ENCODE data around the gene TNFRSF19. TPM values are rescaled to one million over a fixed set of nuclear protein-coding genes. Genes with fewer than 3 reads are reported as not detected.
"Not testable (repeated sequence)": the region's sequence is repeated elsewhere in the genome, so short reads cannot be mapped to it uniquely, and the experiment has no call there.

TNFRSF19 gene
- total RNA-seq, 1 donor from 2014 or later: not detected

- Mint-ChIP-seq H3K36me3 (ENCODE audit: low read depth) (no peaks in the 10 kb centered on the region), H3K9me3 (no peaks in the 10 kb centered on the region)
- intact Hi-C loops (cut with micrococcal nuclease): no loop called here
Measured at GRCh38 chr13:23673867-23674605, 103.8 kb downstream of the TNFRSF19 start.

GRCh38 chr13:23674795-23675640, 104.8 kb downstream of the TNFRSF19 start:
- H3K9me3 Mint-ChIP-seq: no peaks in the 10 kb centered on the region
- no peak overlapping the region for H3K4me3 Mint-ChIP-seq

More at GRCh38 chr13:23673867-23674605, 103.8 kb downstream of the TNFRSF19 start:
- Mint-ChIP-seq H3K27me3 (peaks cover 27% of the 10 kb centered on the region), H3K27ac (no peak overlapping the region), H3K4me3 (no peak overlapping the region), H3K4me1 (peaks cover 4% of the 10 kb centered on the region)
- DNase-seq: no peak

DNA sequence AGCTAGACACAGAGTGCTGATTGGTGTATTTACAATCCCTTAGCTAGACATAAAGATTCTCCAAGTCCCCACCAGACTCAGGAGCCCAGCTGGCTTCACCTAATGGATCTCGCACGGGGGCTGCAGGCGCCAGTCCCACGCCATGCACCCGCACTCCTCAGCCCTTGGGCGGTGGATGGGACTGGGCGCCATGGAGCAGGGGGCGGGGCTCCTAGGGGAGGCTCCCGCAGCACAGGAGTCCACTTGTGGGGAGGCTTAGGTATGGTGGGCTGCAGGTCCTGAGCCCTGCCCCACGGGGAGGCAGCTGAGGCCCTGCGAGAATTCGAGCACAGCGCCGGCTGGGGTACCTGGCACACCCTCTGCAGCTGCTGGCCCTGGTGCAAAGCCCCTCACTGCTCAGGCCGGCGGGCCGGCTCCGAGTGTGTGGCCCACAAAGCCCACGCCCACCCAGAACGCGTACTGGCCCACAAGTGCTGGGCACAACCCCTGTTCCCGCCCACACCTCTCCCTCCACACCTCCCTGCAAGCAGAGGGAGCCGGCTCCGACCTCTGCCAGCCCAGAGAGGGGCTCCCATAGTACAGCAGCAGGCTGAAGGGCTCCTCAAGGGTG, 107.6 kb downstream of the TNFRSF19 start:
- H3K4me3 Mint-ChIP-seq; H3K27ac Mint-ChIP-seq; DNase-seq; H3K36me3 Mint-ChIP-seq (ENCODE audit: low read depth); H3K4me1 Mint-ChIP-seq; H3K9me3 Mint-ChIP-seq; intact Hi-C loops (cut with micrococcal nuclease): not testable (repeated sequence)
- H3K27me3 Mint-ChIP-seq: peaks cover 18% of the 10 kb centered on the region

More at GRCh38 chr13:23674795-23675640, 104.8 kb downstream of the TNFRSF19 start:
- H3K27ac Mint-ChIP-seq: no peak overlapping the region
- H3K4me1 Mint-ChIP-seq: peaks cover 9% of the 10 kb centered on the region
- intact Hi-C loops (cut with micrococcal nuclease): no loop called here
- H3K36me3 Mint-ChIP-seq (ENCODE audit: low read depth): no peaks in the 10 kb centered on the region
- peaks cover 24% of the 10 kb centered on the region for H3K27me3 Mint-ChIP-seq
- DNase-seq: no peak

GRCh38 chr13:23678795-23679194, 108.6 kb downstream of the TNFRSF19 start:
- intact Hi-C loops (cut with micrococcal nuclease): no loop called here
- Mint-ChIP-seq H3K9me3 (no peaks in the 10 kb centered on the region), H3K4me3 (no peak overlapping the region), H3K27me3 (peaks cover 16% of the 10 kb centered on the region), H3K4me1 (peaks cover 9% of the 10 kb centered on the region), H3K27ac (no peak overlapping the region), H3K36me3 (ENCODE audit: low read depth) (no peaks in the 10 kb centered on the region)
- no peak for DNase-seq

GRCh38 chr13:23679220-23679619, 109.0 kb downstream of the TNFRSF19 start:
- peaks cover 9% of the 10 kb centered on the region for H3K4me1 Mint-ChIP-seq
- H3K27me3 Mint-ChIP-seq: peaks cover 12% of the 10 kb centered on the region
- intact Hi-C loops (cut with micrococcal nuclease): no loop called here
- no peaks in the 10 kb centered on the region for H3K9me3 Mint-ChIP-seq
- H3K27ac Mint-ChIP-seq: no peak overlapping the region
- no peaks in the 10 kb centered on the region for H3K36me3 Mint-ChIP-seq (ENCODE audit: low read depth)
- H3K4me3 Mint-ChIP-seq: no peak overlapping the region
- peak; percentile 71 for DNase-seq

DNA sequence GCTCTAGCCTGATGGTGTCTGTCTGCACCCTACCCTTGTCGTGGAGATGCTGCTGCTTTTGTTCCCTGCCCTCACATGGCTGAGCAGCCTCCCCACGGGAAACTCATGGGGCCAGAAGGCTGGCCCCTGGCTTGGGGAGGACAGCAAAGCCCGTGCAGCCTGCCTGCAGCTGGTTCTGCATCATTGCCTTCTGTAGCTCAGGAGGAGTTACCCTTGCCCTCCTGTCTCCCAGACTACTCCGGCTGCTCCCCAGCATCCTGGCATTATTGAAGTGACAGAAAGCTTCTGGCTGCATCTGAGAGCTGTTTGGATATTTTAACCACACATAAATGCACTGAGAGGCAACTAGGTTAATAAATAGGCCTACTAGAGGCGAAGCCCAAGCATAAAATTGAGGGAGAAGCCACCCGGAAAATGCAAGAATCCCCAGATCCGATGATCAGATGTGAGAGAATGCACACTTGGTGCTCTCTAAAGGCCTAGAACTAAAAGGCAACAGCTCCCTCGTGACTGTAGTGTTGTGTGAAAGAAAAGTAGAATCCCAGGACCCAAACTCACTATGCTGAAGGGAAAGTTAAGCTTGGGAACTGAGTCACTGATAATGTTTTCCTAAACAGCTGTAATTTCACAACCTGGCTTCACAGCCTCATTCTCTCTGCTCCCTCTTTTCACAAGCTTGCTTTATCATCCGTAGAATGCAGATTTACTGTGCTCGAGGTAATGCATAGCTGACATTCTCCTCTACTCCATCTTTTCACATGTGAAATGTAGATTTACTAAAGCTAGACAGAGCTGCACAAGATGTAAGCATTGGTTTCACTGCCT, 110.8 kb downstream of the TNFRSF19 start:
- H3K27me3 Mint-ChIP-seq: peaks cover 5% of the 10 kb centered on the region
- intact Hi-C loops (cut with micrococcal nuclease): no loop called here
- H3K36me3 Mint-ChIP-seq (ENCODE audit: low read depth): no peaks in the 10 kb centered on the region
- peaks cover 9% of the 10 kb centered on the region for H3K4me1 Mint-ChIP-seq
- no peak overlapping the region for H3K4me3 Mint-ChIP-seq
- peaks cover 4% of the 10 kb centered on the region for H3K9me3 Mint-ChIP-seq
- no peak for DNase-seq
- no peak overlapping the region for H3K27ac Mint-ChIP-seq

DNA sequence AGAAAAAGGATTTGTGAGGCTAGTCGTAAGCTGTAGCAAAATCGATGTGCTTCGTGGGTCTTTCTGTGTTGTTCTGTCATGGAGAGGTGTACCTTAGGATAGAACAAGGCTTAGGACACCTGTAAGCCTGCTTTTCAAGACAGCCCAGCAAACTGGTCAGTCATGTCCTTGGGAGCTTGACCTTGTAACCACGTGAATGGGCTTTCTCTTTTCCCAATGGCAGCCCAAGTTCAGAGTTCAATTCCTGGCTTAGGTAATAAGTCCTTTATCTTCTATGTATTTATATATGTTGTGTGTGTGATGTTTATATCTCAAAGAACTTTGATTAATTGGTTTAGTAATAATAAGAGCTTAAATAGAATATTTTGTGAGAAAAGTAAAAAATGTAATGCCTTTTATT, 112.9 kb downstream of the TNFRSF19 start:
- no peak for DNase-seq
- H3K4me3 Mint-ChIP-seq: no peak overlapping the region
- no peaks in the 10 kb centered on the region for H3K36me3 Mint-ChIP-seq (ENCODE audit: low read depth)
- peaks cover 9% of the 10 kb centered on the region for H3K4me1 Mint-ChIP-seq
- peaks cover 5% of the 10 kb centered on the region for H3K27me3 Mint-ChIP-seq
- H3K9me3 Mint-ChIP-seq: peaks cover 4% of the 10 kb centered on the region
- no peak overlapping the region for H3K27ac Mint-ChIP-seq
- intact Hi-C loops (cut with micrococcal nuclease): no loop called here

DNA sequence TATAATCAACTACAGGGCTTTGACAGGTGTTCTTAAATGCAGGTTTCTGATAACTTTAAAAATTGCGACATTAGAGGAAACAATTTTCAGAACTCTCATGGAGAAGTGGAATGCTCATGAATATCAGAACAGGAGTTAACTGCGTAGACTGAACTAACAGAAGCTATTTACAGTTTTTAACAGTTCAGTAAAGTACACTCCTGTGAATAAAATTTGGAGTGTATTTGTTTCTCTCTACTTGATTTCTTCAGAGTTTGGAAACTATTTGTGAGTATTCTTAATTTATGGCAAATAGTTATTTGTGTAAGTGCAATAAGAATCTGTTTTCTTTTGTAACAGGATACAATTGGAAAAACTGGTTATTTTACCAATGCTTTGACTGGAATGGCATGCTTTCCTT, 114.4 kb downstream of the TNFRSF19 start:
- intact Hi-C loops (cut with micrococcal nuclease): no loop called here
- no peaks in the 10 kb centered on the region for H3K4me1 Mint-ChIP-seq

GRCh38 chr13:23685416-23685815, 115.2 kb downstream of the TNFRSF19 start:
- no peak overlapping the region for H3K4me3 Mint-ChIP-seq
- DNase-seq: no peak
- no peaks in the 10 kb centered on the region for H3K36me3 Mint-ChIP-seq (ENCODE audit: low read depth)
- intact Hi-C loops (cut with micrococcal nuclease): no loop called here
- H3K27me3 Mint-ChIP-seq: peaks cover 5% of the 10 kb centered on the region
- H3K4me1 Mint-ChIP-seq: no peaks in the 10 kb centered on the region
- peaks cover 4% of the 10 kb centered on the region for H3K9me3 Mint-ChIP-seq
- no peak overlapping the region for H3K27ac Mint-ChIP-seq

More for the DNA sequence above, 114.4 kb downstream of the TNFRSF19 start:
- no peak for DNase-seq
- H3K27ac Mint-ChIP-seq: no peak overlapping the region
- peaks cover 5% of the 10 kb centered on the region for H3K27me3 Mint-ChIP-seq
- H3K4me3 Mint-ChIP-seq: no peak overlapping the region
- no peaks in the 10 kb centered on the region for H3K36me3 Mint-ChIP-seq (ENCODE audit: low read depth)
- peaks cover 4% of the 10 kb centered on the region for H3K9me3 Mint-ChIP-seq

GRCh38 chr13:23686948-23687347, 116.7 kb downstream of the TNFRSF19 start:
- H3K27ac Mint-ChIP-seq: no peak overlapping the region
- H3K4me1 Mint-ChIP-seq: no peaks in the 10 kb centered on the region
- peaks cover 4% of the 10 kb centered on the region for H3K9me3 Mint-ChIP-seq
- no peak for DNase-seq
- H3K36me3 Mint-ChIP-seq (ENCODE audit: low read depth): no peaks in the 10 kb centered on the region
- H3K27me3 Mint-ChIP-seq: peaks cover 5% of the 10 kb centered on the region
- intact Hi-C loops (cut with micrococcal nuclease): no loop called here
- no peak overlapping the region for H3K4me3 Mint-ChIP-seq

DNA sequence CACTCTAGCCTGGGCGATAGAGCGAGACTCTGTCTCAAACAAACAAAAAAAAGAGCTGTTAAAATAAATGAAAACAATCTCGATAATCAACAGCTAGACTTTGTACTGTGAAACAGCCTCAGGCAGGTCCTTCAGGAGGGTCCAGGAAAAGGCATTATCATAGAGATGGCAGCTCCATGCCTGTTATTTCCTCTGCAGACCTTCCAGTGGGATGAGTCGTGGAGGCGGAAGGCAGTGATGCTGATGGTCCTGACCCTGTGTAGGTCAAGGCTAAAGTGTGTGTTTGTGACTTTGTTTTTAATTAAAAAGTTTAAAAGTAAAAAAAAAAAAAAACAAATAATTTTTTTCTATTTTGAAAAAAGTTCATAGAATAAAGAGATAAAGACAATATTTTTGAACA, 117.4 kb downstream of the TNFRSF19 start:
- peaks cover 7% of the 10 kb centered on the region for H3K27me3 Mint-ChIP-seq
- peaks cover 4% of the 10 kb centered on the region for H3K9me3 Mint-ChIP-seq
- no peak overlapping the region for H3K27ac Mint-ChIP-seq
- no peaks in the 10 kb centered on the region for H3K4me1 Mint-ChIP-seq
- no peaks in the 10 kb centered on the region for H3K36me3 Mint-ChIP-seq (ENCODE audit: low read depth)
- intact Hi-C loops (cut with micrococcal nuclease): no loop called here
- no peak for DNase-seq
- no peak overlapping the region for H3K4me3 Mint-ChIP-seq

DNA sequence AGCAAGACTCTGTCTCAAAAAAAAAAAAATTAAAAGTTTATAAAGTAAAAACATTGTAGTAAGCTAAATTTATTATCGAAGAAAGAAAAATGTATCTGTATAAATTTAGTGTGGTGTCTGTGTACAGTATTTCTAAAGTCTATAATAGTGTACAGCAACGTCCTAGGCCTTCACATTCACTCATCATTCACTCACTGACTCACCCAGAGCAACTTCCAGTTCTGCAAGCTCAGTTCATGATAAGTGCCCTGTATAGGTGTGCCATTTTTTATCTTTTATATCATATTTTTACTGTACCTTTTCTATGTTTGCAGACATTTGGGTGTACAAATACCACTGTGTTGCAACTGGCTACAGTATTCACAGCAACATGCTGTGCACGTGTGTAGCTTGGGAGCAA, 118.1 kb downstream of the TNFRSF19 start:
- peaks cover 9% of the 10 kb centered on the region for H3K27me3 Mint-ChIP-seq
- no peaks in the 10 kb centered on the region for H3K36me3 Mint-ChIP-seq (ENCODE audit: low read depth)
- intact Hi-C loops (cut with micrococcal nuclease): no loop called here
- no peak overlapping the region for H3K27ac Mint-ChIP-seq
- no peak overlapping the region for H3K4me3 Mint-ChIP-seq
- DNase-seq: no peak
- peaks cover 4% of the 10 kb centered on the region for H3K9me3 Mint-ChIP-seq
- no peaks in the 10 kb centered on the region for H3K4me1 Mint-ChIP-seq

DNA sequence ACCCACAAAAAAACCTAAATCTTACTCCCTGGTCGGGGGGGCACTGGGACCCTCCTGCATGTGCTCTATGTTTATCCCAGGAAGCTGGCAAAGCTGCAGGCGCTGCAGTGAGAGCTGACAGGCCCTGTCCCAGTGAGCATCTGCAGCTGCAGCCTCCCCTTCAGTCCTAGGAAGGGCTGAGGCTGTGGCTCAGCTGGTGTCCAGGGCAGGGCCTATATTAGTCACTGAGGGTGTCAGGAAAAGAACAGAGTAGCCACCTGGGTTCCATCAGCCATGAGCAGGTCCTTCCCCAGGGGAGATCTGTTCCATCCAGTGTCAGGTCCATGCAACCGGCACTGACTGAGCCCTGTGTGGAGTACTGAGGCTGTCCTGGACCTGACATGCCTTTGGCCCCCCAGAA, 120.5 kb downstream of the TNFRSF19 start:
- DNase-seq: no peak
- Mint-ChIP-seq H3K27ac (no peak overlapping the region), H3K9me3 (no peaks in the 10 kb centered on the region), H3K36me3 (ENCODE audit: low read depth) (no peaks in the 10 kb centered on the region), H3K27me3 (peaks cover 5% of the 10 kb centered on the region), H3K4me1 (peaks cover under 1% of the 10 kb centered on the region), H3K4me3 (no peak overlapping the region)
- intact Hi-C loops (cut with micrococcal nuclease): no loop called here
